NT2/D1 (cell line): ENCODE results near the gene TRDMT1.

ENCODE experiments used
- SUZ12 ChIP-seq: IDR thresholded peaks from 2 replicates; pipeline ENCODE4 v1.6.1; 2011; ENCODE audit not compliant: insufficient read length, insufficient read depth; ENCODE audit errors: extremely low read depth
- YY1 ChIP-seq: IDR thresholded peaks from 2 replicates; pipeline ENCODE4 v1.6.1; 2011; ENCODE audit not compliant: insufficient read length, insufficient read depth
- ZNF274 ChIP-seq: IDR thresholded peaks from 2 replicates; pipeline ENCODE4 v1.6.1; 2011; ENCODE audit warnings: mild to moderate bottlenecking, low read depth, low read length

- TF ChIP-seq YY1: no peak
- no peak for TF ChIP-seq SUZ12
- TF ChIP-seq ZNF274: no peak
These were observed 12.3 kb upstream of the TRDMT1 start for GRCh38 chr10:17213646-17214349.
